NCI-H460 (cell line): ENCODE data around the gene AP2B1. TPM values are rescaled to one million over a fixed set of nuclear protein-coding genes. Genes with fewer than 3 reads are reported as not detected.

Source experiments
- DNase-seq: peaks from one replicate; pipeline ENCODE4 v3.0.0-alpha.2; 2016; ENCODE audit warnings: low read depth; ENCODE audit errors: extremely low read depth
- total RNA-seq: library from RNA; depleted of rRNA; stranded (reverse); fragments of >200 nt; shearing (Covaris generic); gene quantifications from 2 replicates; pipeline ENCODE4 v1.2.3, GENCODE V29; 2014

The AP2B1 gene
- total RNA-seq, 1 experiment from 2014 or later = 82.8 TPM

GRCh38 chr17:35618628-35619027 lies 31.5 kb downstream of the AP2B1 start:
- no peak for DNase-seq

DNA sequence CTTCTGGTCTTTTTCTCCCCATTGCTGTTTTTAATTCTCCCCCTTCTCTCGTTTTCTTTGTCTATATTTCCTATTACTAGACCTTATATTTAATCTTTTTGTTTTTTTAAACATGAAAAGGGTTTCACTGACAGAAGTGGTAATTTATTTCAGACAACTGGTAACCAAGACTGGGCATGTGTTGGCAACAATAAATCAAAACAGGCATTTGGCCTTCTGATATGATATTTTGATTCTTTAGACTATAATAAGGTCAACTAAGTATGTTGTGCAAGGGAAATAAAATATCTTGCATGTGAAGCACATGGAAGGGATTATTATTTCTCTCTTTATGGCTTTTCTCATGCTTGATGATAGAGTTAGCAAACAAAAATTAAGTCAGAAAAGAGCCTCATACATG lies 34.6 kb downstream of the AP2B1 start:
- DNase-seq = no peak

- DNase-seq = no peak
These were observed 40.3 kb downstream of the AP2B1 start for GRCh38 chr17:35627417-35627816.

- DNase-seq = no peak
These were observed 43.5 kb downstream of the AP2B1 start for GRCh38 chr17:35630530-35631148.

GRCh38 chr17:35641032-35641431 lies 53.9 kb downstream of the AP2B1 start:
- no peak for DNase-seq

GRCh38 chr17:35645923-35646322 lies 58.8 kb downstream of the AP2B1 start:
- DNase-seq = no peak

DNA sequence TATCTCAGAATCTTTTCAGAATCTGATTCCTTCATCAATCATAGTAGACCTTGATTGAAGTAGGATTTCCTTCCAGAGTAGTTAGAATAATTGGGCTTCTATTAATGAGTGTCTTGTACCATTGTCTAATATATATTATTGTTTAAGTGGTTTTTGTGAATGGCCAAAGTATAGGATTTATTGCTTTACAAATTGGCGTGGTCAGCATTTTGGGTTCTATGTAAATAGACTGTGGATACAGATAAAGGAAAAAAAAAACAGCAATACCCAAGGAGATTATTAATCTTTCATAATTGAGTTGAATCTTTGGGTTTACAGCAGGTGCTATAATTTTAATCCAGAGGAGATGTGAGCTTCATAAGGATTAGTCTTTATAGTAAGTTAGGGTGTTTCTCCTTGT lies 64.3 kb downstream of the AP2B1 start:
- DNase-seq = no peak

GRCh38 chr17:35653619-35654361 lies 66.7 kb downstream of the AP2B1 start:
- DNase-seq = no peak

DNA sequence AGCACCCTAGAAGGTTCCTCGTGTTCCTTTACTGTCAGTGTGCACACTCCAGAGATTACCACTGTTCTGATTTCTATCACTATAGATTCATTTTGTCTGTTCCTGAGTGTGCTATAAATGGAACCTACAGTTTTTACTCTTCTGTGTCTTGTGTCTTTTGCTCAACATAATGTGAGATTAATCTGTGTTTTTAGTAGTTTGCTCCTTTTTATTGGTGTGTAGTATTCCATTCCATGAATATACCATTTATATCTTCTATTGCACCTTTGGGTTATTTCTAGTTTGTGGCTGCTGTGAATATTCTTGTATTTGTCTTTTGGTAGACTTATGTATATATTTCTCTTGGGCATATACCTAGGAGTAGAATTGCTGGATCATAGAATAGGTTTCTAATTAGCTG lies 68.2 kb downstream of the AP2B1 start:
- no peak for DNase-seq

DNA sequence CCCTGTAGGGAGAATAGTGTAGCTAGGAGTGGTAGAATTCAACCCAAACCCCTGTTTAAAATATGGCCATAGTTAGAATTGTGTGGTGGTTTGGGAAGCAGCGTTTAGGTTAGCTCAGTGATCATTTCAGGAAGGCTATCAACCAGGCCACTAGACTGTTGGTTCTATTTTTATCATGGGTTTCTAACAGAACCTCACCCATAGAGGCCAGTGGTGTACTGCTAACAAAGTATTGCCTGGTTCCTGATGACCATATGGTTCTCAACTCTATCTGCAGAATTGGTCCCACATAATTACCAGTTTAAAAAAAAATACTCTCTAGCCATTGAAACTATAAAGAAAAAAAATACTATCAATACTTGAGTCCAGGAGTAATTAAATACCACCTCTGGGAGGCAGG lies 73.8 kb downstream of the AP2B1 start:
- no peak for DNase-seq

GRCh38 chr17:35664685-35665084 lies 77.6 kb downstream of the AP2B1 start:
- DNase-seq = no peak

DNA sequence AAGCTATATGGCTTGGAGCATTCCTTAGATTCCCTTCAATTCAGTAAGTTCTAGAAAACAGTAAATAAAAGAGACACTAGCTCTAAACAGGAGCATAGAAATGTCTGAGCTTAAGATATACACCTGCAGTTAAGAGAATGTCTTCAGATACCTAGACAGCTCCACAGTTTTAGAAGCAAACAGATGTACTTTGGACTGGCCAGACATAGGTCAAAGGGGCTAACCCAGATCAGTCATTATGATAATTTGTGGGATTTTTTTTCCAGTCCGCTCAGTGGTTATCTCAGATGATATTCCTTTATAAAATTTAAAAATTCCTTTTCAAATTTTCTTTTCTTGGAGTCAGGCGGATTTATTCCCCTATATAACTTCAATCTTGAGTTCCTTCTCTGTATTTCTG lies 78.5 kb downstream of the AP2B1 start:
- no peak for DNase-seq

DNA sequence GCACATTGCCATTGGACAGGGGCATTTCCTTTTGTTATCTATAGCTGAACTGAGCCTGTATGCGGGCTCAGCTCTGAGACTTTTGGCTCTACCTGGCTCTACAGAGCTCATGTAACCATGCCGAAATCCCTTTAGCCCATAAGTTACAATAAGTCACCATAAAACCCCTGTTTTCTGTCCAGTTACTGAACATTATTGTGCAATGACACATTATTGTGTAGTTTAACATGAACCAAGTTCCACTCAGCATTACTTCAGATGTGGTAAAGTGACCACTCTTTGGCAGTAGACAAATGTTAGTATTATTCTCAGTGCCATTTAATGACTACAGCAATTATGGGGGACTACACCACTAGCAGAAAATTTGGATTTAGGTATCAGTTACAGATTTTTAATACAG lies 78.9 kb downstream of the AP2B1 start:
- DNase-seq = no peak

- DNase-seq = no peak
These were observed 79.9 kb downstream of the AP2B1 start for GRCh38 chr17:35666967-35667532.

GRCh38 chr17:35668802-35669201 lies 81.7 kb downstream of the AP2B1 start:
- no peak for DNase-seq

GRCh38 chr17:35674552-35674951 lies 87.4 kb downstream of the AP2B1 start:
- DNase-seq = no peak

- no peak for DNase-seq
These were observed 89.3 kb downstream of the AP2B1 start for GRCh38 chr17:35676441-35676840.

GRCh38 chr17:35679007-35679682 lies 92.0 kb downstream of the AP2B1 start:
- no peak for DNase-seq

GRCh38 chr17:35683591-35683990 lies 96.5 kb downstream of the AP2B1 start:
- no peak for DNase-seq

DNA sequence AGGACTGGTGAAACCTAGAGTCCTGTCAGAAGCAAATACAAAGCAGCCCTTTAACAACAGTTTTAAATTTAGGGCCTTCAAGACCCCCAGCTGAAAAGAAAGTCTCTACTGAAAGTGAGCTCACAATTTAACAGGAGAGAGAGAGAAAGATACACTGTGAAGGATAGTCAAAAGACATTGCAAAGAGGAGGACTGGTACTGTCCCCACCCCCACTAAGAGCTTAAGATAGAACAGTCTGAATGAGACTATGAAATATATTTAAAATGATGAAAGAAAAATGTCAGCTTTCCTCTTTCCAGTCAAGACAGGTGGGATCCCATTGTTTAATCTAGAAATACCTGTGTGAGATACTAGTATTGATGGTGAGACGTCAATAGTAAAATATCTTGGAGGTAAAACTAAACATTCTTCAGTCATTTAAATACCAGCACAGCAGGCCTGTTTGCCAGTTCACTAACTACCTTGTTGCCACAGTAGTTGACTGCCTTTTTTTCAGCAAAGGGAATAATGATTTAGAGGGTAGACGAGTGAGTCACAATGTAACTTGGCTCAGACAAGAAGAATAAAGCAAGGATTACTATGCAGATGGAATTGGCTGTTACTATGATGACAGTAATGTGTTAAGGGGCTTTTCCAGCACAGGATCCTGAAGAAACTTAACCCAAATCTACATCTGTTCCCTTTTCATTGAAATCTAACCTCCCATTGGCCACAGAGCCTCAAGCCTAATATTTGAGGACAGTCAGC lies 97.1 kb downstream of the AP2B1 start:
- no peak for DNase-seq
